A549 (cell line): ENCODE data around the gene LRIT2. TPM values are rescaled to one million over a fixed set of nuclear protein-coding genes. Genes with fewer than 3 reads are reported as not detected.

ENCODE experiments used
- ATAC-seq, 2 experiments: fragments of 200-7000 bp in 1 of 2; fragments of >200 bp in 1 of 2; cut with Nextera tagmentation in 1 of 2; cut with Tn5 transposase in 1 of 2; 3 replicates each; pipeline versions ENCODE4 v1.8.0 to v1.9.1; 2018 to 2020; ENCODE audit warnings: mild to moderate bottlenecking in 1 of 2, moderate library complexity in 1 of 2
- CTCF ChIA-PET: fragments of 300-600 bp; sonication (Branson Sonifier 250); formaldehyde crosslinking; extraction: SDS; loops from one replicate; lab custom pipeline; 2021; ENCODE audit warnings: antibody characterized with exemption, inconsistent platforms; lab: Yijun Ruan, JAX
- POLR2A ChIA-PET: fragments of 350-600 bp; formaldehyde crosslinking; extraction: SDS; loops from one replicate; lab custom pipeline; 2021; ENCODE audit warnings: antibody characterized with exemption, inconsistent platforms; lab: Yijun Ruan, JAX
- DNase-seq, 2 experiments: peaks; one replicate each; pipeline versions ENCODE4 v3.0.0 to v3.0.0-alpha.2; 2011 to 2016; ENCODE audit warnings: low read depth in 1 of 2, low spot score in 1 of 2
- FAIRE-seq: peaks from 2 replicates; lab custom pipeline; 2011; peaks lifted over from hg19 to GRCh38; lab: Jason Lieb, UNC
- H3K27ac ChIP-seq, 2 experiments: fragments of >200 bp; sonication (Bioruptor Twin); formaldehyde crosslinking; 3 replicates each; pipeline ENCODE4 v1.5.1; 2016 to 2017
- H3K4me1 ChIP-seq: fragments of >200 bp; sonication (Bioruptor Twin); formaldehyde crosslinking; 3 replicates; pipeline ENCODE4 v1.6.1; 2016
- H3K4me2 ChIP-seq: fragments of >200 bp; sonication (Bioruptor Twin); formaldehyde crosslinking; 3 replicates; pipeline ENCODE4 v1.6.1; 2016
- H3K4me3 ChIP-seq: fragments of >200 bp; sonication (Bioruptor Twin); formaldehyde crosslinking; 3 replicates; pipeline ENCODE4 v1.5.1; 2016
- H3K9me3 ChIP-seq: fragments of >200 bp; sonication (Bioruptor Twin); formaldehyde crosslinking; 3 replicates; pipeline ENCODE4 v1.6.1; 2016
- CBX8 ChIP-seq: fragments of 200-600 bp; sonication (generic); IDR thresholded peaks from 2 replicates; pipeline ENCODE4 v1.6.1; 2016
- CHD4 ChIP-seq: fragments of 200-600 bp; sonication (generic); IDR thresholded peaks from 2 replicates; pipeline ENCODE4 v1.6.1; 2016; ENCODE audit warnings: antibody characterized with exemption, mild to moderate bottlenecking, borderline replicate concordance
- FOSB ChIP-seq: fragments of 250-450 bp; sonication (Bioruptor Pico); IDR thresholded peaks from 2 replicates; pipeline ENCODE4 v1.5.0; 2020; ENCODE audit warnings: mild to moderate bottlenecking, moderate library complexity
- FOSL2 ChIP-seq, 2 experiments: fragments of 450-650 bp in 1 of 2; fragments of >200 bp in 1 of 2; sonication (Bioruptor Twin) in 1 of 2; formaldehyde crosslinking; IDR thresholded peaks; 2 replicates each; pipeline versions ENCODE4 v1.5.0 to v1.6.1; 2016 to 2020; ENCODE audit warnings: mild to moderate bottlenecking in 1 of 2, moderate library complexity in 1 of 2
- GATA3 ChIP-seq: IDR thresholded peaks from 2 replicates; pipeline ENCODE4 v1.6.1; 2012; ENCODE audit warnings: borderline replicate concordance
- HEYL ChIP-seq: fragments of 250-450 bp; sonication (Bioruptor Pico); IDR thresholded peaks from 2 replicates; pipeline ENCODE4 v1.8.0; 2021; ENCODE audit warnings: mild to moderate bottlenecking, moderate library complexity
- HMGXB4 ChIP-seq: fragments of 250-450 bp; sonication (Bioruptor Pico); IDR thresholded peaks from 2 replicates; pipeline ENCODE4 v1.5.0; 2021; ENCODE audit warnings: mild to moderate bottlenecking, moderate library complexity, borderline replicate concordance
- HOXA7 ChIP-seq: fragments of 250-450 bp; sonication (Bioruptor Pico); IDR thresholded peaks from 2 replicates; pipeline ENCODE4 v1.5.0; 2020; ENCODE audit warnings: mild to moderate bottlenecking, moderate library complexity
- HOXB13 ChIP-seq: fragments of 250-450 bp; sonication (Bioruptor Pico); IDR thresholded peaks from 2 replicates; pipeline ENCODE4 v1.5.0; 2020; ENCODE audit warnings: low read depth, mild to moderate bottlenecking, moderate library complexity
- JUN ChIP-seq, 2 experiments: fragments of >200 bp; sonication (Bioruptor Twin); formaldehyde crosslinking; IDR thresholded peaks; 2 replicates in 1 of 2; 3 replicates in 1 of 2; pipeline ENCODE4 v1.6.1; 2016 to 2017
- MAFK ChIP-seq: fragments of 450-650 bp; IDR thresholded peaks from 2 replicates; pipeline ENCODE4 v1.6.1; 2014; ENCODE audit not compliant: partially characterized antibody
- NFE2L2 ChIP-seq: fragments of 150-350 bp; conservative IDR thresholded peaks from 2 replicates; pipeline ENCODE4 v1.6.1; 2014; ENCODE audit warnings: low read length
- PBX3 ChIP-seq: IDR thresholded peaks from 2 replicates; pipeline ENCODE4 v1.6.1; 2012
- RAD21 ChIP-seq, 2 experiments: fragments of >200 bp in 1 of 2; sonication (Bioruptor Twin) in 1 of 2; formaldehyde crosslinking in 1 of 2; IDR thresholded peaks in 1 of 2; conservative IDR thresholded peaks in 1 of 2; 2 replicates in 1 of 2; 3 replicates in 1 of 2; pipeline ENCODE4 v1.6.1; 2012 to 2018; ENCODE audit warnings: inconsistent platforms in 1 of 2
- RCOR1 ChIP-seq: fragments of 150-350 bp; IDR thresholded peaks from 2 replicates; pipeline ENCODE4 v1.6.1; 2014; ENCODE audit warnings: antibody characterized with exemption, low read length, low read depth
- SREBF2 ChIP-seq: fragments of 450-650 bp; IDR thresholded peaks from 2 replicates; pipeline ENCODE4 v1.6.1; 2014; ENCODE audit warnings: mild to moderate bottlenecking, moderate library complexity
- TFCP2L1 ChIP-seq: fragments of 250-450 bp; sonication (Bioruptor Pico); IDR thresholded peaks from 2 replicates; pipeline ENCODE4 v1.5.0; 2021; ENCODE audit warnings: mild to moderate bottlenecking
- WGBS: methylation state at CpG from one replicate; pipeline ENCODE4 v1.1.6; 2017; ENCODE audit errors: missing lambda C conversion rate; 5-methylcytosine and 5-hydroxymethylcytosine counted together
- polyA plus RNA-seq, 4 experiments: library from polyadenylated mRNA; depleted of rRNA in 3 of 4; stranded (reverse); fragments of >200 nt; fragmentation: RNase III in 1 of 4; extraction: RNeasy Plus Mini Kit Qiagen cat#74134 plus additional on column Dnase treatment in 1 of 4; gene quantifications; 2 replicates in 3 of 4; 3 replicates in 1 of 4; pipeline ENCODE4 v1.2.3, GENCODE V29; 2011 to 2017
- TF ChIP-seq, protein P1 (sequence below): IDR thresholded peaks from 2 replicates; pipeline ENCODE4 v1.6.1; 2012; ENCODE audit warnings: low read depth, borderline replicate concordance
- TF ChIP-seq, protein P2 (sequence below): fragments of >200 bp; sonication (Bioruptor Twin); formaldehyde crosslinking; IDR thresholded peaks from 3 replicates; pipeline ENCODE4 v1.5.1; 2016

Gene LRIT2
- polyA plus RNA-seq, 2 of the 4 experiments (the other 2 are of a cell fraction) = not detected

DNA sequence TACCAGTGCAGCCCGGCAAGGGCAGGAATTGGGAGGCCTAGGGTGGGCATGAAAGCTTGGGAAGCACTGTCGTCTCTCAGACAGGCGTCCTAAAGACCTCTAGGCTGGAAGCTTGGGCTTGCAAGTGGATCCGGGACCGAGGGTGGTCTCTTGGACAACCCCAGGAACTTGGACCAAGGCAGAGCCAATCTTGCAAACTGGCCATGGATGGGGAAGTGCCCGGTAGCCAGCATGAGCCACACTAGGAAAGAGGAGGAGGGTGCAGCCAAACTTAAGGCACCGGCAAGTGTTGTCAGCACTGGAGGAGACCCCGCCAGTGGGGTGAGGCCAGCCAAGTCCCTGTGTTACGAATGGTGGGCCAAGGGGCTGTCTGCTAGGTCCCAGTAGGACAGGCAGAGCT lies 8.5 kb downstream of the LRIT2 start:
- CTCF ChIA-PET = interaction anchor here (1.1 to 2.1 kb wide), 4 partner anchors 11 to 321 kb away, joined by 3 to 8 read pairs (median 5); no protein-coding TSS in a partner anchor
- no peak overlapping the region for H3K27ac ChIP-seq
- 0 out of 3 replicates have a peak, but pooled peaks cover 2% of the 10 kb centered on the region for H3K9me3 ChIP-seq
- no peak for TF ChIP-seq GATA3
- TF ChIP-seq PBX3 = no peak
- no peak for TF ChIP-seq NFE2L2
- no peak for TF ChIP-seq HOXA7 (CRISPR knock-in tag)
- no peaks in the 10 kb centered on the region for H3K4me1 ChIP-seq
- no peak for FAIRE-seq
- POLR2A ChIA-PET = no interaction called here
- WGBS = 14% methylated on average over 6 of the region's 9 CpGs
- ATAC-seq = no peak
- H3K4me2 ChIP-seq = no peak overlapping the region
- DNase-seq = no peak
- no peak overlapping the region for H3K4me3 ChIP-seq

- DNase-seq = peak in 1 of 2 experiments; percentile 52
- Histone ChIP-seq H3K27ac (no peak overlapping the region), H3K4me1 (no peaks in the 10 kb centered on the region), H3K9me3 (0 out of 3 replicates have a peak, but pooled peaks cover under 1% of the 10 kb centered on the region), H3K4me2 (peak overlapping the region; percentile 39; the same call in 1 of the 3 replicates), H3K4me3 (0 out of 3 replicates have a peak overlapping the region, but pooled peaks have one; percentile 8)
- no peak for FAIRE-seq
- ChIA-PET CTCF (interaction anchor here (0.6 to 2.3 kb wide), 7 partner anchors 9 to 436 kb away, joined by 3 to 13 read pairs (median 3); no protein-coding TSS in a partner anchor), POLR2A (no interaction called here)
- ATAC-seq = peak; percentile 58 to 89; a peak in 5 of 6 replicates
- 7% methylated on average over 10 of the region's 12 CpGs for WGBS
- TF ChIP-seq, protein P1, sequence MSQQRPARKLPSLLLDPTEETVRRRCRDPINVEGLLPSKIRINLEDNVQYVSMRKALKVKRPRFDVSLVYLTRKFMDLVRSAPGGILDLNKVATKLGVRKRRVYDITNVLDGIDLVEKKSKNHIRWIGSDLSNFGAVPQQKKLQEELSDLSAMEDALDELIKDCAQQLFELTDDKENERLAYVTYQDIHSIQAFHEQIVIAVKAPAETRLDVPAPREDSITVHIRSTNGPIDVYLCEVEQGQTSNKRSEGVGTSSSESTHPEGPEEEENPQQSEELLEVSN = no peak
- TF ChIP-seq TFCP2L1 (CRISPR knock-in tag) (no peak), HOXB13 (CRISPR knock-in tag) (no peak), CHD4 (no peak), RAD21 (conservative IDR thresholded peaks at IDR 0.05 in 1 of 2, IDR thresholded peaks at IDR 0.05 in 1 of 2) (peak in 1 of 2 experiments; percentile 25; a peak in 1 of 5 replicates), CBX8 (no peak), RCOR1 (no peak), MAFK (no peak), HEYL (CRISPR knock-in tag) (no peak), SREBF2 (no peak), JUN (IDR thresholded peaks at IDR 0.05) (no peak), GATA3 (no peak), FOSB (CRISPR knock-in tag) (no peak), HOXA7 (CRISPR knock-in tag) (no peak), FOSL2 (IDR thresholded peaks at IDR 0.05) (no peak), FOSL2 (CRISPR knock-in tag; IDR thresholded peaks at IDR 0.05) (no peak), HMGXB4 (CRISPR knock-in tag) (no peak)
- TF ChIP-seq, protein P2, sequence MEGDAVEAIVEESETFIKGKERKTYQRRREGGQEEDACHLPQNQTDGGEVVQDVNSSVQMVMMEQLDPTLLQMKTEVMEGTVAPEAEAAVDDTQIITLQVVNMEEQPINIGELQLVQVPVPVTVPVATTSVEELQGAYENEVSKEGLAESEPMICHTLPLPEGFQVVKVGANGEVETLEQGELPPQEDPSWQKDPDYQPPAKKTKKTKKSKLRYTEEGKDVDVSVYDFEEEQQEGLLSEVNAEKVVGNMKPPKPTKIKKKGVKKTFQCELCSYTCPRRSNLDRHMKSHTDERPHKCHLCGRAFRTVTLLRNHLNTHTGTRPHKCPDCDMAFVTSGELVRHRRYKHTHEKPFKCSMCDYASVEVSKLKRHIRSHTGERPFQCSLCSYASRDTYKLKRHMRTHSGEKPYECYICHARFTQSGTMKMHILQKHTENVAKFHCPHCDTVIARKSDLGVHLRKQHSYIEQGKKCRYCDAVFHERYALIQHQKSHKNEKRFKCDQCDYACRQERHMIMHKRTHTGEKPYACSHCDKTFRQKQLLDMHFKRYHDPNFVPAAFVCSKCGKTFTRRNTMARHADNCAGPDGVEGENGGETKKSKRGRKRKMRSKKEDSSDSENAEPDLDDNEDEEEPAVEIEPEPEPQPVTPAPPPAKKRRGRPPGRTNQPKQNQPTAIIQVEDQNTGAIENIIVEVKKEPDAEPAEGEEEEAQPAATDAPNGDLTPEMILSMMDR = peak; percentile 41
Measured at GRCh38 chr10:84214612-84215235, 10.6 kb downstream of the LRIT2 start.
